HG03378 (cell line): ENCODE data around the gene SINHCAF.
"Not testable (repeated sequence)": the region's sequence is repeated elsewhere in the genome, so short reads cannot be mapped to it uniquely, and the experiment has no call there.

Source experiments
- ATAC-seq: cut with Tn5 transposase; IDR thresholded peaks from one replicate; pipeline ENCODE4 v1.9.1; 2021; ENCODE audit warnings: mild to moderate bottlenecking, moderate library complexity; ENCODE audit not compliant: unreplicated experiment

Gene SINHCAF, protein sequence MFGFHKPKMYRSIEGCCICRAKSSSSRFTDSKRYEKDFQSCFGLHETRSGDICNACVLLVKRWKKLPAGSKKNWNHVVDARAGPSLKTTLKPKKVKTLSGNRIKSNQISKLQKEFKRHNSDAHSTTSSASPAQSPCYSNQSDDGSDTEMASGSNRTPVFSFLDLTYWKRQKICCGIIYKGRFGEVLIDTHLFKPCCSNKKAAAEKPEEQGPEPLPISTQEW

DNA sequence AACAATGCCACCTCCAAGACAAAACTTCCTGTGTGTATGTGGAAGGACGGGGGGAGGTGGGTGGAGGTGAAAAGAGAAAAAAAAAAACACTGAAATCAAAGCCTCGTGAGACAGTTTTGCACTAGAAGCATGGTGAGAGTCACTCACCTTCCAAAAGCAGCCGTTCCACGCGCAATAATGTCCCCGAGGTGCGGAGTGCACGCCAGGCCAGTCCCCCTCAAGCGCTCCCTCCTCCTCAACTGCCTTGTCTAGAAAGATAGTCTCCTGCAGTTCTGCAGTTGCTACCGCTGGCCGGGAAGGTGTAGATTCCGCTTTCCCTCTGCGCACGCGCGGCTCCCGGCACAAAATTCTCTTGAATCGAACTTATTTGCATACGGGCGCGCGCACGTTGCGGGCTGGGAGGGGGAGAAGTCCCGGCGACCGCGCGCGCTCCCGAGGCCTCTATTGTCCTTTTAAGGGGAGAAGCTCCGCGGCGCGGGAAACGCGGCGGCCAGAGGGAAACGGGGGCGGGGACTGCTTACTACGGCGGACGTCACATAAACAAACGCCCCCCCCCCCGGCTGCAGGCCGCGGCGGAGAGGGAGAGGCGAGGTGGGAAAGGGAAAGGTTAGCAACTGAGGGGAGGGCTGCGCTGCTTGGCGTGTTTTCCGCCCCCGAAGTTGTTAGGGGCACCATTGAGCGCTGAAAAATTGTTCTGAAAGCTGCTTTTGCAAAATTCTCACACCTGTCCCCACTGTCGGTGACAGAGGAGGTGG lies at the start of gene SINHCAF:
Gene SINHCAF, minus strand, starts transcription at position 274 of the 755 bp plus-strand sequence. CDS start 27,946 bp downstream, outside the sequence.
- ATAC-seq = peak; percentile 59

DNA sequence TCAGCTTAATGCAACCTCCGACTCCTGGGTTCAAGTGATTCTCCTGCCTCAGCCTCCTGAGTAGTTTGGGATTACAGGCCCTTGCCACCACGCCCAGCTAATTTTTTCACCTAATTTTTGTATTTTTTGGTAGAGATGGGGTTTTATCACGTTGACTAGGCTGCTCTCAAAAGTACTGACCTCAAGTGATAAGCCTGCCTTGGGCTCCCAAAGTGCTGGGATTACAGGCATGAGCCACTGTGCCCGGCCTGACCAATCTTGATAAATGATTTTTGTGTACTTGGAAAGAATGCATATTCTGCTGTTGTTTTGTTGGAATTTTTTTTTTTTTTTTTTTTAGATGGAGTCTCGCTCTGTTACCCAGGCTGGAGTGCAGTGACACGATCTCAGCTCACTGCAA lies 49.5 kb upstream of the SINHCAF start:
- ATAC-seq = not testable (repeated sequence)

DNA sequence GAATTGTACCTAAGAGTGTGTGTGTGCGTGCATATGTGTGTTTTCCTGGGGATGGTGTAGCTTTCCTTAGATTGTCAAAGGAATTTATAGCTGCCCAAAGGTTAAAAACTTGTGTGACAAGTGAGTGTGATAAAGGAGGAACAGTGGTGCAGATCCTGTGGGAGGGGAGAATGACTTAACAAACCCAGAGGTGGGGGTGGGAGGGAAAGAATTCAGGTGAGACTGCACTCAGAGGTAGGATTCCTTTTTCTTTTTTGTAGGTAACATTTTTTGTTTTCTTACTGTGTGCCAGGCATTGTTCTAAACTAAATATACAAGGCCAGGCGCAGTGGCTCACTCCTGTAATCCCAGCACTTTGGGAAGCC lies 45.3 kb upstream of the SINHCAF start:
- no peak for ATAC-seq

DNA sequence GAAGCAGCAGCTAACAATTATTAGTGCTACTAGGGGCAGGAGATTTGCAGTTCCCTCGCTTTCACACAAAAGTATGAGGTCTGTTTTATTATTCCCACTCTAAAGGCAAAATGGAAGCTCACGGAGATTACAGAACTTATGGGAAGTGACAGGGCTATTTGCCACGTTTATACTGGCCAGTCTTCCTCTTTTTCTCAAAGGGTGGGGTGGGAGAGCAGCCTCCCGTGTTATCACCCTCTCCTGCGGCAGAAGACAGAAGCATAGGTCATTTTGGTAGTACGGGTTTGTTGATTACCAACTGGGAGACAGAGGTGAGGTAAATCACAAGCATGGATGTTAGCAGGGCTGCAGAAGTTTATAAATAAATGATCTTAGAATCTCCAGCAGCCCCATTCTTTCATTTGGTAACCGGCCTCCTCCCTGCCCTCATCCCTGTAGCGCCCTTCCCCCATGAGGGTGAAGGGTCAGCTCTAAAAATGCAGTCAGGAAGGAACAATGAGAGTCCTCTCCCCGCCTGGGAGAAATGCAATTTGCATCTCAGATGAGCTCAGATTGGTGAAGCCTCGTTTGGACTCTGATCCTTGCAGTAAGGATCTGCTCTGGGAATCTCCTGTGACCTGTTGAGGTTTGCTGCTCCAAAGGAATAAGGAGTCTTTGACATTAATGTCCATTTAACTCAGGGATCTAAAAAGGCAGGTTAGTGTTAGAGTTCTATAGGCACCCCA lies 44.7 kb upstream of the SINHCAF start:
- ATAC-seq = no peak

DNA sequence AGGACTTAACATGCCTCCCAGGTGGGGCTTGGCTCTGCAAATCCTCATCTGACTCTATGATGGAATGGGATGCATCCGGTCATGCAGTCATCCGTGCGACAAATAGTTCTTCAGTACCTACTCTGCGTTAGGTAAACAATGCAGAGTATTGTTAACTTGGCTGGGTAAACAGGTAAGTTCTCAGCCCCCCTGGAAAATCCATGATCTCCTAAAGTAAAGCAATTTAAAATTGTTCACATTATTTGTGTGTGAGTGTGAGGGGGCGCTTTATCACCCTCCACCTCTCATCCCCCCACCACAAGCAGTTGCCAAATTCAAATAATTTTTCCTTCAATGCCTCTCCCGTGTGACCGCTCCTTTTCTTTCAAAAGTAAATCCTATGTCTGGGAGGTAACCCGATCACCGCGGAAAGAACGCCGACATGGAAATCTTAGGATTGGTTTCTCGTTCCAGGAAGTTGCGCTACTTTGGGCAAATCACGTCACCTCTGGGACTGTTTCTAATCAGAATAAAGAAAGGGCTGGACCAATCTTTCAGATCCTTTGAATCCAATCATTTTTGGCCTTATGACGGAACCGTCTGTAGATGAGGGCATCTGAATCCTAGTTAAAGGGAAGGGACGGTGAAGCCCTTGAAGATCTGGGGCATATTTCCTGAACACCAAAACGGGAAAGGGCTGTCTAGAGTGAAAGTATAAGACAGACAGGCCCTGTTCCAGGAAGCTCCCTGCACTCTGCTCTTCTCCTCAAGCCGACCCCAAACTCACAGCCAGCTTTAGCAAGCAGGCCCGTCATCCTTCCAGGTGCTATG lies 44.0 kb upstream of the SINHCAF start:
- ATAC-seq = no peak

DNA sequence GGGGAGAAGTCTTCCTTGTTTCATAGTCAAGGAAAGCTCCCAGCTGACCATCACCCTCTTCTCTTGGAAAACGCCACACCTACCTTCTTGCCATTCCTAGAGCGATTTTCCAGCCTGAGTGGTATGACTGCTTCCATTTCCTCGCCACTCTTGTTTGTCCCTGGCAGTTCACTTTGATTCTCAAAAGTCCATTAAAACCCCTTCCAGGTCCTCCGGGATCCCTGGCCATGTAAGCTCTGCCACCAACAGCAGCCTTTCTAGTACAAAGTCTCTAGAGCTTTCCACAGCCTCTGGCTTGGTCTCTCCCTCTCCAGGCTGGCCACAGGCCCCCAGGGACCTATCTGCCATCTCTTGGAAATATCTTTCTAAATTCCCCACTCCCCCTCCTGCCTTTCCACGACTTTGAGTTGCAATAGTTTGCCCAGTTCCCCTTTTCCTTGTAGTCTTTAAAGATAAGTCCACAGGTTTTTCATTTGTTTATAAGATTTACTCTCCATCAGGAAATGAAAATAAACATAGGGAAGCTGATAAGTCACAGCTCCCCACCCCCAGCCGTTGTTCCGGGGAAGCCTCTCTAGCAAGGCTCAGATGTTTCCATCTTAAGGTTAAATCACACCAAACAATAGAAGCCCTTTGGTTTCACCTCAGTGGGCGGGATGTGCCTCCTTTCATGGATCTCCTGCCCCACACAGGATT lies 42.9 kb upstream of the SINHCAF start:
- ATAC-seq = no peak

DNA sequence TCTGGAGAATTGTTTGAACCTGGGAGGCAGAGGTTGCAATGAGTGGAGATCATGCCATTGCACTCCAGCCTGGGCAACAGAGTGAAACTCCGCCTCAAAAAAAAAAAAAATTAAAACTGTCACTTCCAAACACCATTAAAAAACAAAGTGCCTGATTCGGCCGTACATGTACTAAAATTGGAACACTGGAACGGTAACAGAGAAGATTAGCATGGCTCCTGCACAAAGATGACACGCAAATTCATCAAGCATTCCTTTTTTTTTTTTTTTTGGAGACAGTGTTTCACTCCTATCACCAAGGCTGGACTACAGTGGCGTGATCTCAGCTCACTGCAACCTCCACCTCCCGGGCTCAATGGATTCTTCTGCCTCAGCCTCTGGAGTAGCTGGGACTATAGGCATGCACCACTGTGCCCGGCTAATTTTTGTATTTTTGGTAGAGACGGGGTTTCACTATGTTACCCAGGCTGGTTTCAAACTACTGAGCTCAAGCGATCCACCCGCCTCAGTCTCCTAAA lies 40.2 kb upstream of the SINHCAF start:
- ATAC-seq = no peak

DNA sequence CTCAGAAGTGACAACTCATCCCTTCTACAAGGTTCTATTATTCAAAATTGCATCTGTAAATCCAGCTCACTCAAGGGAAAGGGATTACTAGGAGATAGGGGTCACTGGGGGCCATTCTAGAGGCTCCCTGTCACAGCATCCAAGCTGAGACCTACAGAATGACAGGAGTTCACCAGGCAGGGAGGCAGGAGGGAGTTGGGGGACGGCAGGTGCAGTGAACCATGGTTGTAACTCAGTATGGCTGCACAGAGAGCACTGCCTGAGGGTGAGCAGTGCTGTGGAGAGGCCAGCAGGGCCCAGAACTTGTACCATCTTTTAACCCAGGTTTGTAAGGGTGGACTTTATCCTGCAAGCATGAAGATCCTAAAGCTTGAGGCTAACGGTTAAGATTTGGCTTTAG lies 37.9 kb upstream of the SINHCAF start:
- no peak for ATAC-seq

DNA sequence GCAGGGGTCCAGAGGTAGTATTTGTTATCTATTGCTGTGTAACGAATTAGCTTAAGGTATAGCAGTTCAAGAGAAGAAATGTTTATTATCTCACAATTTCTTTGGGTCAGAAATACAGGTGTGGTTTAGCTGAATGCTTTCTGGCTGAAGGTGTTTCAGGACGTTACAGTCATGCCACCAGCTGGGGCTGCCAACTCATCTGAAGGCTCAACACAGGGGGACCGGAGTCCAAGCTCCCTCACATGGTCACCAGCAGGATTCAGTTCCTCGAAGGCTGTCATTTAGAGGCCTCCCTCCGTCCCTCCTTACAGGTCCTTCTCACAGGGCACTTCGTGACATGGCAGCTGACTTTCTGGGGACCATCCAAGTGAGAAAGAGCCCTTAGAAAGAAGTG lies 37.5 kb upstream of the SINHCAF start:
- peak; percentile 11 for ATAC-seq

DNA sequence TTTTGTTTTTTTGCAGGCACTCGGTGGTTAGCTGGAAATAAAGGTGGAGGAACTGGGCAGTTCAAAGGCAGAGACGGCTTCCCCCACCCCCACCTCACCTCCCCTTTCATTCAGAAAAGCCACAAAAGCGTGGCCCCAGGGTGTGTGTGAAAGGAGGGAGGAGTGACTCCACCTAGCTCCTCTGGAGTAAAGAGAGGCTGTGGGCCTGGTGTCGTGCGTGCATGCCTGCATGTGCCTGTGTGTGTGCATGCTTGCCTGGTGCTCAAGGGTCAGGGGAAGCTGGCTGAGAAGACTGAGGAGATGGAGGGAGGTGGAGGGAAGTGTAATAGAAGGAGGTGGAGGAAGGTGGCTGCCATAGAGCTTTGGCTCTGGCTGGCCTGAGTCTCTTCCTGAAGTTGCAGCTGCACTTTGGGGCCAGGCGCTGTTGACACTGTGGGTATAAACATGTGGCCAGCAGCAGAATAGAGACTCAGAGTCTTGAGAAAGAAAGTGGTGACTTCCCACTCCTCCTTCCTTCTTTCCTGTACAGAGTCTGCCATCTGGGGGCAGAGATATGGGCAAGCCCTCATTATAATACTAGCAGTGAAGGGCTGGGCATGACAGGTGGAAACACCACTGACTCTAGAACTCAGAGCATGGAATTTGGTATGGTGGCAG lies 36.9 kb upstream of the SINHCAF start:
- peak; percentile 76 for ATAC-seq

DNA sequence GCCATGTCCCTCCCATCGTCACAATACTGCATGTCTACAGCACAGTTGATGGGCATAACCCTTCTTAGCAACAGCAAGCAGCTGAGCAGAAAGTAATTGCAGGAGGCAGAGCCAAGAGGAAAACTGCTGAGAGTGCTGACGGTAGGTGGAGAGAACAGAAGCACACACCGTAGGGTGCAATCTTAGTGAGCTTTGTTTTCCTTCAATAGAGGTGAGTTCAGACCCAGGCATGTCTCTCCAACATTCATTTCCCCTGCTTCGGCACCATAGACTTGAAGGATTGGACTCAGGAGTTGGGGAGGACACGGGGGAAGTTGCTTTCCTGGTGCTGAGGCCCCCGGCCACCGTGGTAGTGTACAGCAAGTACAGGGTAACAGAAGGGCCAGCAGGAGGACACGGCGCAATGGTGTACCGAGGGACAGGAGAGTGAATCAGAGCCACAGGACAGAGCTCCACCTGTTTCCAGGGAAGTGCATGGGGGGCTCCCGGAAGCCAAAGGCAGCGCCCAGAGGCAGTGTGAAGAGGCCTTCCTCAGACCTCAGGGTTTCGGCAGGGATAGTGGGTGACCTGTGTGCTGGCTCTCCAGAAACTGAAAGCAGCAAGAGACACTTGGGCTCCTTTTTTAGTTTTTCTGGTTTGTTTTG lies 36.3 kb upstream of the SINHCAF start:
- peak; percentile 29 for ATAC-seq

DNA sequence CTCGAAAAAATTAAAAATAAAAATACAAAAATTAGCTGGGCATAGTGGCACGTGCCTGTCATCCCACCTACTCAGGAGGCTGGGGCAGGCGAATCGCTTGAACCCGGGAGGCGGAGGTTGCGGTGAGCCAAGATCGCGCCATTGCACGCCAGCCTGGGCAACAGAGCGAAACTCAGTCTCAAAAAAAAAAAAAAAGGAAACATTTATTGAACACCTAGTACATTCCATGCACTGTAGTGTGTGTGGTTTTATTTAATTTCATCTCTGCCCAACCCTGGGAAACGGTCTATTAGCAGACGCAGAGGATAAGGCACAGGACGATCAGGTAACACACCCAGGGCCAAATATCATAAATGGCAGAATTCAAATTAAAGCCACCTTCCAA lies 35.8 kb upstream of the SINHCAF start:
- no peak for ATAC-seq

DNA sequence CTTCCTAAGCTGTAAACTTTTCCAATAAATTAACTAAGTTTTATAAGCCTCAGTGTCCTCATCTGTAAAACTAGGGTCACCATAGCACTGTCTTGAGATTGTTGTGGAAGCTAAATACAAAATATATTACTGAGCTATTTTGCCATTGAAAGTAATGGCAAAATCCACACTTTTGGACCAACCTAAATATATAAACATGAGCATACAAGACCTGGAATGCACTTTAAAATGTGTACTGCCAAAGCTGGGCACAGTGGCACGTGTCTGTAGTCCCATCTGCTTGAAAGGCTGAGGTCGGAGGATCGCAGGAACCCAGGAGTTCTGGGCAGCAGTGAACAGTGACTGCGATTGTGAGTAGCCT lies 29.8 kb upstream of the SINHCAF start:
- ATAC-seq = no peak

DNA sequence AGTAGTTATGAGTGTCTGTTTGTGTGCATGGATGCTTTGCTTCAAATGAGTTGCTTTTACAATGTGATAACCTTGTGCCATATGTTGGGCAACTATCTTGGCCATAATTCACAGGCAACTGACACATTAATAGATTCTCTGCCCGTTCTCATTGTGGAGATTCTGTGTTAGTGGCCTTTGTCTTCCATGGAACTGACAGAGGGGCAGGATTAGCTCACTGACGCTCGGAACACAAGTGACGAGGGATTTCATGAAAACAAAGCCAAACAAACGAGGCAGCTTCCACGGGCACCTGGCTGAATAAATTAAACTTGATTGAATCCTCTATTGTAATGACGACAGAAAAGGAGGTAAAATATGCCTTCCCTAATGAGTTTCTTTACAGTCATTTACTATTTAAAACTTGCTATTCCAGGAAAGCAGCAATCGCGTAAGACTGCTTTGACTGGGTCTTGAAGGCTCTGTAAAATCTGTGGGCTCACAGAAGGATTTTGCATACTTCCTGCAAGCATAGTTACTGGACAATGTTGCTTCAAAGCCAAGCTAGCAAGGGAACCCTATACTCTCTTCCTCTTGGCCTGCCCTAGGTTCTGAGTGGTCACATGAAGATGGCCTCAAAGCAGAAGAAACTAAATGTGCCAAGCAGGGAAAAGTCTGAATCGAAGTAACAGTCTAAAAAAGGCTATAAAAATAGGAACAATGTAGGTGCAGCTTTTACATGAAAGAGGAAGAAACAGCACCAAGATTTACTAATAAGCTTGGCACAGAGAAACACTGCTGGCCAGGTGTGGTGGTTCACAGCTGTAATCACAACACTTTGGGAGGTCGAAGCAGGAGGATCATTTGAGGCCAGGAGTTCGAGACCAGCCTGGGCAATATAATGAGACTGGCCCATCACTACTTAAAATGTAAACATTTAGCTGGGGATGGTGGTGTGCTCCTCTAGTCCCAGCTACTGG lies 28.1 kb upstream of the SINHCAF start:
- no peak for ATAC-seq

DNA sequence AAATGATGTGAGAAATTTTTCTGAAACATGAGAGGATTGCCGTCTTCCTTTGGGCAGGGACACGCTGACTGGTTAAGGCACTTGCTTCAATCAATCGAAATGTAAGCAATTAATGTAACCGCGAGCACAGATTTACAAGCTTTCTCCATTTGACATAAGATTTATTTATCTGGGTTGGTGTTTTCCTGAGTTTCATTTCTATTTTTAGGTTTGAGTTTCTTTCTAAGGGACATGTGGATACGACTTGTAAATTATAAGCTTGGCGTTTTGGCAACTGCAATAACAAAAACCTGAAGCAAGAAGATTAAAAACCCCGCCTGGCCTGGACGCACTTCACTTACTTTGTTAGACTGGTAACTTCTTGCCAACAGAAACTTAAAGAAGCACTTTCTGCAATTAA lies 20.3 kb upstream of the SINHCAF start:
- no peak for ATAC-seq

DNA sequence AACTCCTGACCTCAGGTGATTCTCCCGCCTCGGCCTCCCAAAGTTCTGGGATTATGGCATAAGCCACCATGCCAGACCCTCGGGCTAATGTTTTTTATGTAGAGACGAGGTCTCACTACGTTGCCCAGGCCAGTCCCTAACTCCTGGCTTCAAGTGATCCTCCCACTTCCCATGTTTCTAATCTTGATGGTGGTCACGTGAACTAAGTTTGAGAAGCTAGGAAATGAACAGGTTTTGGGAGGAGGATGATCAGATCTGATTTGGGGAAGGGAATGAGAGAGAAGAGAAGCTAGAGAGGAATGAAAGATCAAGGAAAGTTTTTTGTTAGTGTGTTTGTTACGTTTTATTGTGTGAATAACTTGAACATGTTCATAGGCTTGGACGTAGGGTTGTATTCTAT lies 17.2 kb upstream of the SINHCAF start:
- no peak for ATAC-seq

DNA sequence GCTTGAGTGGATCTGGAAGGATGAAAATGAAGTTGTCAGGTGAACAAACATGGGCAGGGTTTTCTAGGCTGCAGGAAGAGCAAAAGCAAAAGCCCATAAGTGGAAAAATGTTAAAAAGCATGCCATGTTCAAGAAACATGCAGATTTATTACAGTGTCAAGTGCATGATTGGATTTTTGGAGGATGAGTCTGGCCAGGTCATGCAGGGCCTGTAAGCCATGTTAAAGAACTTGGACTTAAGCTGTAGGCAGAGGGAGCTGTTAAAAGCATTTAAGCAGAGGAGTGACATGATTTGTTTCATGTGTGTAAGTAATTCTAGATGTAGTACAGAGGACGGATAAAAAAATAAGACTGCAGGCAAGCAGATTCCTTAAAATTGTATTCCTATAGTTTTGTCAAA lies 16.3 kb upstream of the SINHCAF start:
- no peak for ATAC-seq

DNA sequence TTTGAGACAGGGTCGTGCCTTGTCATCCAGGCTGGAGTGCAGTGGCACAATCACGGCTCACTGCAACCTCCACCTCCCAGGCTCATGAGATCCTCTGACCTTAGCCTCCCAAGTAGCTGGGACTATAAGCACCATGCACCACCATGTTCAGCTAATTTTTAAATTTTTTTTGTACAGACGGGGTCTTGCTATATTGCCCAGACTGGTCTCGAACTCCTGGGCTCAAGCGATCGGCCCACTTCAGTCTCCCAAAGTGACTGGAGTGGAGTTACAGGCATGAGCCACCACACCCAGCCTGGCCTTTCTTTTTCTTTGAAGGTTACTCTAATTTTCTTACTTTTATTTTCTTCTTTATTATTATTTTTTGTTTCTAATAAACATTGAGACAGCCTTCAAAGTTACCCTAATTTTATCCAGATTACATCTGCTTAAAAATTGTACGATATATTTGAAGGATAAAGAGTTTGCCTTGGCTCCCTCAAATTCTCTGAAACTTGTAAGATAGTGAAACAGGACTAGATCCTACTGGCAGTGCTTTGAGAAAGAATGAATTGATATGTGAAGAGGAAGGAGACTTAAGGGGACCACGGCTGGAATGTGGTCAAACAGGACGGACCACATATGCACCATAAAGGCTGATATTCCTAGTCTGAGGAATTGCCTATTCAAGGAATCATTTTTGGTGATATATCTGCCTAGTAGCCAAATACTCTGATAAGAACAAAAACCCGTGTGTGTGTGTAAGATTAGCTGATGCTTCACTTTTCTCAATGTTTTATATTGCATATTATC lies 14.1 kb upstream of the SINHCAF start:
- ATAC-seq = no peak
